ENCODE data around the gene ELL. TPM values are rescaled to one million over a fixed set of nuclear protein-coding genes. Genes with fewer than 3 reads are reported as not detected.

The ELL gene
- total RNA-seq, 1 donor from 2014 or later, result 7.9 TPM

GRCh38 chr19:18538115-18538514 is 16.2 kb upstream of the ELL start:
- intact Hi-C loops (cut with micrococcal nuclease), result no loop called here
- no peaks in the 10 kb centered on the region for H3K9me3 ChIP-seq (replicated peaks)
- H3K27ac ChIP-seq (replicated peaks), result no peak overlapping the region
- DNase-seq, result no peak
- peaks cover 72% of the 10 kb centered on the region for H3K36me3 ChIP-seq
- H3K27me3 ChIP-seq (ENCODE audit: low read depth), result no peaks in the 10 kb centered on the region
- H3K4me1 ChIP-seq, result peaks cover 12% of the 10 kb centered on the region
- no peak overlapping the region for H3K4me3 ChIP-seq
- TF ChIP-seq, protein P1, sequence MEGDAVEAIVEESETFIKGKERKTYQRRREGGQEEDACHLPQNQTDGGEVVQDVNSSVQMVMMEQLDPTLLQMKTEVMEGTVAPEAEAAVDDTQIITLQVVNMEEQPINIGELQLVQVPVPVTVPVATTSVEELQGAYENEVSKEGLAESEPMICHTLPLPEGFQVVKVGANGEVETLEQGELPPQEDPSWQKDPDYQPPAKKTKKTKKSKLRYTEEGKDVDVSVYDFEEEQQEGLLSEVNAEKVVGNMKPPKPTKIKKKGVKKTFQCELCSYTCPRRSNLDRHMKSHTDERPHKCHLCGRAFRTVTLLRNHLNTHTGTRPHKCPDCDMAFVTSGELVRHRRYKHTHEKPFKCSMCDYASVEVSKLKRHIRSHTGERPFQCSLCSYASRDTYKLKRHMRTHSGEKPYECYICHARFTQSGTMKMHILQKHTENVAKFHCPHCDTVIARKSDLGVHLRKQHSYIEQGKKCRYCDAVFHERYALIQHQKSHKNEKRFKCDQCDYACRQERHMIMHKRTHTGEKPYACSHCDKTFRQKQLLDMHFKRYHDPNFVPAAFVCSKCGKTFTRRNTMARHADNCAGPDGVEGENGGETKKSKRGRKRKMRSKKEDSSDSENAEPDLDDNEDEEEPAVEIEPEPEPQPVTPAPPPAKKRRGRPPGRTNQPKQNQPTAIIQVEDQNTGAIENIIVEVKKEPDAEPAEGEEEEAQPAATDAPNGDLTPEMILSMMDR (IDR thresholded peaks at IDR 0.05; ENCODE audit: borderline replicate concordance), result no peak

GRCh38 chr19:18537431-18537830 is 15.6 kb upstream of the ELL start:
- no peak for DNase-seq
- H3K4me3 ChIP-seq, result no peak overlapping the region
- intact Hi-C loops (cut with micrococcal nuclease), result no loop called here
- no peaks in the 10 kb centered on the region for H3K27me3 ChIP-seq (ENCODE audit: low read depth)
- no peak overlapping the region for H3K27ac ChIP-seq (replicated peaks)
- H3K9me3 ChIP-seq (replicated peaks), result no peaks in the 10 kb centered on the region
- peaks cover 9% of the 10 kb centered on the region for H3K4me1 ChIP-seq
- H3K36me3 ChIP-seq, result peaks cover 79% of the 10 kb centered on the region
- TF ChIP-seq, protein P1 (IDR thresholded peaks at IDR 0.05; ENCODE audit: borderline replicate concordance), result no peak

GRCh38 chr19:18536475-18536874 is 14.6 kb upstream of the ELL start:
- Histone ChIP-seq H3K27ac (replicated peaks) (no peak overlapping the region), H3K36me3 (peaks cover 88% of the 10 kb centered on the region), H3K4me3 (no peak overlapping the region), H3K27me3 (ENCODE audit: low read depth) (no peaks in the 10 kb centered on the region), H3K9me3 (replicated peaks) (no peaks in the 10 kb centered on the region), H3K4me1 (no peaks in the 10 kb centered on the region)
- intact Hi-C loops (cut with micrococcal nuclease), result no loop called here
- no peak for DNase-seq
- TF ChIP-seq, protein P1 (IDR thresholded peaks at IDR 0.05; ENCODE audit: borderline replicate concordance), result no peak

- Histone ChIP-seq H3K9me3 (replicated peaks) (no peaks in the 10 kb centered on the region), H3K36me3 (peaks cover 65% of the 10 kb centered on the region), H3K4me1 (peaks cover 4% of the 10 kb centered on the region), H3K4me3 (no peak overlapping the region), H3K27me3 (ENCODE audit: low read depth) (no peaks in the 10 kb centered on the region), H3K27ac (replicated peaks) (no peak overlapping the region)
- DNase-seq, result no peak
- TF ChIP-seq, protein P1 (IDR thresholded peaks at IDR 0.05; ENCODE audit: borderline replicate concordance), result no peak
- intact Hi-C loops (cut with micrococcal nuclease), result no loop called here
Measured at GRCh38 chr19:18533058-18533457, 11.2 kb upstream of the ELL start.

GRCh38 chr19:18532168-18532890 is 10.5 kb upstream of the ELL start:
- H3K36me3 ChIP-seq, result peaks cover 58% of the 10 kb centered on the region
- intact Hi-C loops (cut with micrococcal nuclease), result no loop called here
- no peaks in the 10 kb centered on the region for H3K9me3 ChIP-seq (replicated peaks)

More at GRCh38 chr19:18532168-18532890, 10.5 kb upstream of the ELL start:
- H3K4me1 ChIP-seq, result peaks cover 4% of the 10 kb centered on the region
- no peak overlapping the region for H3K4me3 ChIP-seq
- DNase-seq, result no peak
- TF ChIP-seq, protein P1 (IDR thresholded peaks at IDR 0.05; ENCODE audit: borderline replicate concordance), result no peak
- H3K27ac ChIP-seq (replicated peaks), result no peak overlapping the region
- H3K27me3 ChIP-seq (ENCODE audit: low read depth), result no peaks in the 10 kb centered on the region

Data from left ventricle myocardium inferior (tissue), 1 donor.